Measurements from ENCODE around the gene RPA1. TPM values are rescaled to one million over a fixed set of nuclear protein-coding genes. Genes with fewer than 3 reads are reported as not detected.

RPA1 gene
- total and polyA plus RNA-seq, 10 of the 15 experiments (the other 5 are each of a cell fraction or from before 2014, with no cell fraction given), result 35.9 to 198 (median 71.2) TPM

DNA sequence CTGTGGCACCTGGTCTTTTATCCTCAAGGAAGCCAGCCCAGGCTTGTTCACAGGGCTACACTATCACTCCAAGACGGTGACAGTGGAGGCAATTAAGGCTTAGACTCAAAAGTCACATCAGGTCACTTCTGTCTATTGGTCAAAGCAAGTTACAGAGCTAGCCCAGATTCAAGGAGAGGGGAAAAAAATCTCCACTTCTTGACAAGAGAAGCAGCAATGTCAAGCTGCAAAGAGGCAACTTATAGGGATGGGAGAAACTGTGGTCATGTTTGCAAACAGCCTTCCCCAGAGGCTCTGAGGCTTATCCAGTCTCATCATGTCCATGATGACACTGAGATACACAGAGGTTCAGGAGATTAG is 36.4 kb upstream of the RPA1 start:
- in situ Hi-C loops (cut with MboI), result no loop called here
- intact Hi-C loops (cut with micrococcal nuclease; ENCODE audit: unreplicated experiment), result no loop called here
- Histone ChIP-seq H4K20me1 (ENCODE audit: control insufficient read depth, insufficient read depth) (no peaks in the 10 kb centered on the region), H2AFZ (ENCODE audit: control insufficient read depth, low read depth, low read length) (no peak overlapping the region), H3K79me2 (ENCODE audit: control insufficient read depth, insufficient read depth, low read length) (no peaks in the 10 kb centered on the region; the same call in 1 of the 2 replicates), H3K4me2 (ENCODE audit: control insufficient read depth, insufficient read depth) (no peak overlapping the region), H3K9me3 (replicated peaks; ENCODE audit: control insufficient read depth, insufficient read depth, low read length) (no peaks in the 10 kb centered on the region), H3K27ac (ENCODE audit: control insufficient read depth, insufficient read depth) (no peak overlapping the region), H3K4me3 (no peak overlapping the region), H3K4me1 (ENCODE audit: control insufficient read depth, insufficient read depth, low read length) (no peaks in the 10 kb centered on the region), H3K36me3 (ENCODE audit: control insufficient read depth in 2 of 2, insufficient read depth in 2 of 2, low read length in 1 of 2) (peaks cover 0 to 5% of the 10 kb centered on the region in 2 experiments; a peak in 2 of 4 replicates), H3K9ac (ENCODE audit: control insufficient read depth, insufficient read depth, low read length) (no peak overlapping the region), H3K27me3 (replicated peaks in 1 of 2; ENCODE audit: control insufficient read depth in 2 of 2, insufficient read depth in 2 of 2, low read length in 1 of 2) (no peaks in the 10 kb centered on the region)
- ChIA-PET CTCF (interaction anchor here (0.7 to 1.5 kb wide), 3 partner anchors 8 to 80 kb away, joined by 3 to 5 read pairs (median 3); no protein-coding TSS in a partner anchor), POLR2A (interaction anchor here (0.6 kb wide), 1 partner anchor 380 kb away, joined by 6 read pairs; no protein-coding TSS in a partner anchor), SMC1A (ENCODE audit: uncharacterized antibody, unreplicated experiment) (interaction anchor here (0.6 kb wide), 1 partner anchor 600 kb away, joined by 4 read pairs; no protein-coding TSS in a partner anchor), RAD21 (ENCODE audit: unreplicated experiment) (interaction anchor here (1.0 kb wide), 1 partner anchor 9 kb away, joined by 3 read pairs; no protein-coding TSS in a partner anchor)
- no peak for DNase-seq (ENCODE audit: low read depth, low spot score)
- BruUV-seq (replicated peaks), result no TSS peak
- no peak for FAIRE-seq
- no peak for ATAC-seq
- WGBS (ENCODE audit: insufficient coverage, insufficient replicate concordance, low lambda C conversion rate, missing lambda C conversion rate), result 95% methylated on average over 1 of the region's 1 CpG
- TF ChIP-seq CBFB (IDR thresholded peaks at IDR 0.05; ENCODE audit: low read depth) (no peak), RCOR1 (conservative IDR thresholded peaks at IDR 0.05; ENCODE audit: low read depth, low read length) (no peak), YBX1 (IDR thresholded peaks at IDR 0.05) (no peak), CHD2 (IDR thresholded peaks at IDR 0.05; ENCODE audit: borderline replicate concordance, low read depth, low read length) (no peak), BMI1 (IDR thresholded peaks at IDR 0.05; ENCODE audit: borderline replicate concordance) (no peak), SMAD1 (IDR thresholded peaks at IDR 0.05; ENCODE audit: low read depth, partially characterized antibody) (no peak), KAT2A (conservative IDR thresholded peaks at IDR 0.05; ENCODE audit: control insufficient read depth, low read depth, low read length) (no peak), EGR1 (IDR thresholded peaks at IDR 0.05; ENCODE audit: borderline replicate concordance in 1 of 2, low read depth in 2 of 2, low read length in 2 of 2) (no peak), NFXL1 (IDR thresholded peaks at IDR 0.05; ENCODE audit: borderline replicate concordance) (no peak)
- TF ChIP-seq, protein P1, sequence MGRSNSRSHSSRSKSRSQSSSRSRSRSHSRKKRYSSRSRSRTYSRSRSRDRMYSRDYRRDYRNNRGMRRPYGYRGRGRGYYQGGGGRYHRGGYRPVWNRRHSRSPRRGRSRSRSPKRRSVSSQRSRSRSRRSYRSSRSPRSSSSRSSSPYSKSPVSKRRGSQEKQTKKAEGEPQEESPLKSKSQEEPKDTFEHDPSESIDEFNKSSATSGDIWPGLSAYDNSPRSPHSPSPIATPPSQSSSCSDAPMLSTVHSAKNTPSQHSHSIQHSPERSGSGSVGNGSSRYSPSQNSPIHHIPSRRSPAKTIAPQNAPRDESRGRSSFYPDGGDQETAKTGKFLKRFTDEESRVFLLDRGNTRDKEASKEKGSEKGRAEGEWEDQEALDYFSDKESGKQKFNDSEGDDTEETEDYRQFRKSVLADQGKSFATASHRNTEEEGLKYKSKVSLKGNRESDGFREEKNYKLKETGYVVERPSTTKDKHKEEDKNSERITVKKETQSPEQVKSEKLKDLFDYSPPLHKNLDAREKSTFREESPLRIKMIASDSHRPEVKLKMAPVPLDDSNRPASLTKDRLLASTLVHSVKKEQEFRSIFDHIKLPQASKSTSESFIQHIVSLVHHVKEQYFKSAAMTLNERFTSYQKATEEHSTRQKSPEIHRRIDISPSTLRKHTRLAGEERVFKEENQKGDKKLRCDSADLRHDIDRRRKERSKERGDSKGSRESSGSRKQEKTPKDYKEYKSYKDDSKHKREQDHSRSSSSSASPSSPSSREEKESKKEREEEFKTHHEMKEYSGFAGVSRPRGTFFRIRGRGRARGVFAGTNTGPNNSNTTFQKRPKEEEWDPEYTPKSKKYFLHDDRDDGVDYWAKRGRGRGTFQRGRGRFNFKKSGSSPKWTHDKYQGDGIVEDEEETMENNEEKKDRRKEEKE (IDR thresholded peaks at IDR 0.05), result no peak
- TF ChIP-seq, protein P2, sequence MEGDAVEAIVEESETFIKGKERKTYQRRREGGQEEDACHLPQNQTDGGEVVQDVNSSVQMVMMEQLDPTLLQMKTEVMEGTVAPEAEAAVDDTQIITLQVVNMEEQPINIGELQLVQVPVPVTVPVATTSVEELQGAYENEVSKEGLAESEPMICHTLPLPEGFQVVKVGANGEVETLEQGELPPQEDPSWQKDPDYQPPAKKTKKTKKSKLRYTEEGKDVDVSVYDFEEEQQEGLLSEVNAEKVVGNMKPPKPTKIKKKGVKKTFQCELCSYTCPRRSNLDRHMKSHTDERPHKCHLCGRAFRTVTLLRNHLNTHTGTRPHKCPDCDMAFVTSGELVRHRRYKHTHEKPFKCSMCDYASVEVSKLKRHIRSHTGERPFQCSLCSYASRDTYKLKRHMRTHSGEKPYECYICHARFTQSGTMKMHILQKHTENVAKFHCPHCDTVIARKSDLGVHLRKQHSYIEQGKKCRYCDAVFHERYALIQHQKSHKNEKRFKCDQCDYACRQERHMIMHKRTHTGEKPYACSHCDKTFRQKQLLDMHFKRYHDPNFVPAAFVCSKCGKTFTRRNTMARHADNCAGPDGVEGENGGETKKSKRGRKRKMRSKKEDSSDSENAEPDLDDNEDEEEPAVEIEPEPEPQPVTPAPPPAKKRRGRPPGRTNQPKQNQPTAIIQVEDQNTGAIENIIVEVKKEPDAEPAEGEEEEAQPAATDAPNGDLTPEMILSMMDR (IDR thresholded peaks at IDR 0.05 in 2 of 3, conservative IDR thresholded peaks at IDR 0.05 in 1 of 3; ENCODE audit: control insufficient read depth in 2 of 3, extremely low read depth in 1 of 3, insufficient read depth in 1 of 3, low read depth in 3 of 3, low read length in 3 of 3), result no peak
- TF ChIP-seq, protein P3, sequence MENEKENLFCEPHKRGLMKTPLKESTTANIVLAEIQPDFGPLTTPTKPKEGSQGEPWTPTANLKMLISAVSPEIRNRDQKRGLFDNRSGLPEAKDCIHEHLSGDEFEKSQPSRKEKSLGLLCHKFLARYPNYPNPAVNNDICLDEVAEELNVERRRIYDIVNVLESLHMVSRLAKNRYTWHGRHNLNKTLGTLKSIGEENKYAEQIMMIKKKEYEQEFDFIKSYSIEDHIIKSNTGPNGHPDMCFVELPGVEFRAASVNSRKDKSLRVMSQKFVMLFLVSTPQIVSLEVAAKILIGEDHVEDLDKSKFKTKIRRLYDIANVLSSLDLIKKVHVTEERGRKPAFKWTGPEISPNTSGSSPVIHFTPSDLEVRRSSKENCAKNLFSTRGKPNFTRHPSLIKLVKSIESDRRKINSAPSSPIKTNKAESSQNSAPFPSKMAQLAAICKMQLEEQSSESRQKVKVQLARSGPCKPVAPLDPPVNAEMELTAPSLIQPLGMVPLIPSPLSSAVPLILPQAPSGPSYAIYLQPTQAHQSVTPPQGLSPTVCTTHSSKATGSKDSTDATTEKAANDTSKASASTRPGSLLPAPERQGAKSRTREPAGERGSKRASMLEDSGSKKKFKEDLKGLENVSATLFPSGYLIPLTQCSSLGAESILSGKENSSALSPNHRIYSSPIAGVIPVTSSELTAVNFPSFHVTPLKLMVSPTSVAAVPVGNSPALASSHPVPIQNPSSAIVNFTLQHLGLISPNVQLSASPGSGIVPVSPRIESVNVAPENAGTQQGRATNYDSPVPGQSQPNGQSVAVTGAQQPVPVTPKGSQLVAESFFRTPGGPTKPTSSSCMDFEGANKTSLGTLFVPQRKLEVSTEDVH (IDR thresholded peaks at IDR 0.05; ENCODE audit: low read depth, partially characterized antibody), result no peak
